Sigmoid colon (tissue), 4 donors: ENCODE data around the gene LUC7L.

Experiments used
- CTCF ChIP-seq, 4 experiments: fragments of 450-650 bp in 3 of 4; fragments of 200-600 bp in 1 of 4; IDR thresholded peaks; one replicate each; pipeline ENCODE4 v1.5.1; 2016 to 2019; ENCODE audit warnings: antibody characterized with exemption in 4 of 4, mild to moderate bottlenecking in 3 of 4, moderate library complexity in 2 of 4
- EP300 ChIP-seq, 4 donors: sonication (generic); formaldehyde crosslinking; IDR thresholded peaks; one replicate each; pipeline ENCODE4 v1.6.1; 2017; ENCODE audit warnings: antibody characterized with exemption in 4 of 4
- POLR2A ChIP-seq, 2 donors: fragments of 450-650 bp; IDR thresholded peaks; one replicate each; pipeline ENCODE4 v1.6.1; 2016; ENCODE audit warnings: antibody characterized with exemption in 2 of 2, mild to moderate bottlenecking in 2 of 2, moderate library complexity in 2 of 2
- POLR2AphosphoS5 ChIP-seq, 4 donors: sonication (generic); formaldehyde crosslinking; IDR thresholded peaks; one replicate each; pipeline ENCODE4 v1.6.1; 2017; ENCODE audit warnings: antibody characterized with exemption in 4 of 4

- TF ChIP-seq CTCF (IDR thresholded peaks at IDR 0.05) (no peak), POLR2A (IDR thresholded peaks at IDR 0.05) (no peak), POLR2AphosphoS5 (IDR thresholded peaks at IDR 0.05) (no peak), EP300 (IDR thresholded peaks at IDR 0.05) (no peak)
These were observed 74.2 kb downstream of the LUC7L start for GRCh38 chr16:155031-155398.
